ENCODE data around the gene C5orf15. TPM values are rescaled to one million over a fixed set of nuclear protein-coding genes. Genes with fewer than 3 reads are reported as not detected.

Gene C5orf15
- polyA plus RNA-seq, 1 donor (not counting 4 experiments of a cell fraction or from before 2014, with no cell fraction given), result 86.9 TPM

GRCh38 chr5:133939668-133940067 lies 28.8 kb downstream of the C5orf15 start:
- Histone ChIP-seq H3K9me3 (ENCODE audit: control insufficient read depth, low read depth, low read length) (no peaks in the 10 kb centered on the region), H3K4me2 (ENCODE audit: control insufficient read depth, extremely low read depth, insufficient read depth, low read depth, low read length) (no peak overlapping the region), H3K36me3 (ENCODE audit: control insufficient read depth in 2 of 2, extremely low read depth in 1 of 2, insufficient read depth in 2 of 2, low read length in 2 of 2) (no peaks in the 10 kb centered on the region), H3K27me3 (ENCODE audit: control insufficient read depth, extremely low read depth, insufficient read depth, low read length) (peaks cover 6% of the 10 kb centered on the region), H3K4me3 (ENCODE audit: control insufficient read depth in 2 of 3, extremely low read depth in 1 of 3, insufficient read depth in 2 of 3, low read depth in 1 of 3, low read length in 3 of 3) (no peak overlapping the region), H3K79me2 (ENCODE audit: control insufficient read depth, insufficient read depth, low read length) (no peaks in the 10 kb centered on the region), H3K4me1 (ENCODE audit: control insufficient read depth, extremely low read depth, insufficient read depth, low read length) (no peaks in the 10 kb centered on the region), H3K27ac (ENCODE audit: control insufficient read depth, insufficient read depth, low read length) (no peak overlapping the region), H3K9me1 (ENCODE audit: control insufficient read depth, extremely low read depth, insufficient read depth, low read length) (no peaks in the 10 kb centered on the region), H4K20me1 (ENCODE audit: control insufficient read depth, extremely low read depth, insufficient read depth, low read length) (no peaks in the 10 kb centered on the region), H3K9ac (ENCODE audit: control insufficient read depth, extremely low read depth, insufficient read depth, low read length) (no peak overlapping the region), H2AFZ (ENCODE audit: control insufficient read depth, low read length) (no peak overlapping the region)
- dilution Hi-C loops (cut with MboI; ENCODE audit: extremely low pct_ligation_motif_present, low sequenced_read_pairs), result no loop called here
- no peak for DNase-seq (ENCODE audit: low read depth, low spot score)
- TF ChIP-seq EZH2 (IDR thresholded peaks at IDR 0.05; ENCODE audit: low read length), result no peak
- TF ChIP-seq, protein P1, sequence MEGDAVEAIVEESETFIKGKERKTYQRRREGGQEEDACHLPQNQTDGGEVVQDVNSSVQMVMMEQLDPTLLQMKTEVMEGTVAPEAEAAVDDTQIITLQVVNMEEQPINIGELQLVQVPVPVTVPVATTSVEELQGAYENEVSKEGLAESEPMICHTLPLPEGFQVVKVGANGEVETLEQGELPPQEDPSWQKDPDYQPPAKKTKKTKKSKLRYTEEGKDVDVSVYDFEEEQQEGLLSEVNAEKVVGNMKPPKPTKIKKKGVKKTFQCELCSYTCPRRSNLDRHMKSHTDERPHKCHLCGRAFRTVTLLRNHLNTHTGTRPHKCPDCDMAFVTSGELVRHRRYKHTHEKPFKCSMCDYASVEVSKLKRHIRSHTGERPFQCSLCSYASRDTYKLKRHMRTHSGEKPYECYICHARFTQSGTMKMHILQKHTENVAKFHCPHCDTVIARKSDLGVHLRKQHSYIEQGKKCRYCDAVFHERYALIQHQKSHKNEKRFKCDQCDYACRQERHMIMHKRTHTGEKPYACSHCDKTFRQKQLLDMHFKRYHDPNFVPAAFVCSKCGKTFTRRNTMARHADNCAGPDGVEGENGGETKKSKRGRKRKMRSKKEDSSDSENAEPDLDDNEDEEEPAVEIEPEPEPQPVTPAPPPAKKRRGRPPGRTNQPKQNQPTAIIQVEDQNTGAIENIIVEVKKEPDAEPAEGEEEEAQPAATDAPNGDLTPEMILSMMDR (optimal IDR thresholded peaks at IDR 0.05 in 1 of 3, IDR thresholded peaks at IDR 0.05 in 1 of 3, conservative IDR thresholded peaks at IDR 0.05 in 1 of 3; ENCODE audit: extremely low read depth in 1 of 3, insufficient read depth in 2 of 3, low read length in 3 of 3), result no peak
- no peak for FAIRE-seq

DNA sequence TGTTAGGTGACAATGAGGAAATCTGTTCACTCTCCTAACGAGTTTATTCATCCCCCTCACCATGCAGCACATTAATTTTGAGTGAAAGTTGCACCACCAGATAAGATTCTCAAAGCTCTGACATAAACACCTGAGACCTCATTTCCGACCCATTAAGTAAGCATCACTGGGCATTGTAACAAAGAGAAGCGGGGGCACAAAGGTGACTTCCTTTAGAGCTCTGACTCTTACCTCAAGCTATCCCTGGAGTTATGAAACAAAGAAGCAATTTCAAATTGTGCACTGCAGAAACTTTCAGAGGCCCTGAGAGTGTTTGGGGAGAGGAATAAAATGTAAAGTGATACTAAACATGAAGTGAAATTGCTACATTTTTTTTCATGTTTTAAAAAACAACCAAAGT lies 29.5 kb downstream of the C5orf15 start:
- DNase-seq (ENCODE audit: low read depth, low spot score) (no peak), FAIRE-seq (no peak)
- no peak overlapping the region for H3K27ac ChIP-seq (ENCODE audit: control insufficient read depth, insufficient read depth, low read length)
- no peaks in the 10 kb centered on the region for H4K20me1 ChIP-seq (ENCODE audit: control insufficient read depth, extremely low read depth, insufficient read depth, low read length)
- peaks cover 9% of the 10 kb centered on the region for H3K27me3 ChIP-seq (ENCODE audit: control insufficient read depth, extremely low read depth, insufficient read depth, low read length)
- H3K4me2 ChIP-seq (ENCODE audit: control insufficient read depth, extremely low read depth, insufficient read depth, low read depth, low read length), result no peak overlapping the region
- H2AFZ ChIP-seq (ENCODE audit: control insufficient read depth, low read length), result no peak overlapping the region
- H3K79me2 ChIP-seq (ENCODE audit: control insufficient read depth, insufficient read depth, low read length), result no peaks in the 10 kb centered on the region
- dilution Hi-C loops (cut with MboI; ENCODE audit: extremely low pct_ligation_motif_present, low sequenced_read_pairs), result no loop called here
- H3K4me3 ChIP-seq (ENCODE audit: control insufficient read depth in 2 of 3, extremely low read depth in 1 of 3, insufficient read depth in 2 of 3, low read depth in 1 of 3, low read length in 3 of 3), result no peak overlapping the region
- TF ChIP-seq, protein P1 (optimal IDR thresholded peaks at IDR 0.05 in 1 of 3, IDR thresholded peaks at IDR 0.05 in 1 of 3, conservative IDR thresholded peaks at IDR 0.05 in 1 of 3; ENCODE audit: extremely low read depth in 1 of 3, insufficient read depth in 2 of 3, low read length in 3 of 3), result no peak
- TF ChIP-seq EZH2 (IDR thresholded peaks at IDR 0.05; ENCODE audit: low read length), result no peak
- no peaks in the 10 kb centered on the region for H3K9me1 ChIP-seq (ENCODE audit: control insufficient read depth, extremely low read depth, insufficient read depth, low read length)
- H3K4me1 ChIP-seq (ENCODE audit: control insufficient read depth, extremely low read depth, insufficient read depth, low read length), result no peaks in the 10 kb centered on the region
- H3K36me3 ChIP-seq (ENCODE audit: control insufficient read depth in 2 of 2, extremely low read depth in 1 of 2, insufficient read depth in 2 of 2, low read length in 2 of 2), result no peaks in the 10 kb centered on the region
- no peaks in the 10 kb centered on the region for H3K9me3 ChIP-seq (ENCODE audit: control insufficient read depth, low read depth, low read length)
- H3K9ac ChIP-seq (ENCODE audit: control insufficient read depth, extremely low read depth, insufficient read depth, low read length), result no peak overlapping the region
